Measurements from ENCODE around the gene OSBPL6. TPM values are rescaled to one million over a fixed set of nuclear protein-coding genes. Genes with fewer than 3 reads are reported as not detected.
"Not testable (repeated sequence)": the region's sequence is repeated elsewhere in the genome, so short reads cannot be mapped to it uniquely, and the experiment has no call there.

The OSBPL6 gene
- total RNA-seq, 1 experiment from 2014 or later = 11.6 TPM

- CTCF ChIA-PET = interaction anchor here (1.1 kb wide), 2 partner anchors 9 kb away, joined by 3 read pairs; no protein-coding TSS in a partner anchor
- H3K79me2 ChIP-seq (ENCODE audit: insufficient read depth, low read length); H3K27ac ChIP-seq (ENCODE audit: low read depth, low read length); BruUV-seq (replicated peaks); H3K9me3 ChIP-seq (ENCODE audit: control insufficient read depth in 1 of 2, insufficient read depth in 1 of 2, low read depth in 1 of 2, low read length in 2 of 2); RAD21 ChIA-PET (ENCODE audit: low non-redundant PET in 1 of 2, low total read pairs in 2 of 2, uncharacterized antibody in 2 of 2, unreplicated experiment in 2 of 2); intact Hi-C loops (cut with micrococcal nuclease); H2AFZ ChIP-seq (ENCODE audit: low read depth, low read length, poor library complexity, severe bottlenecking); ATAC-seq; H3K4me1 ChIP-seq (ENCODE audit: control insufficient read depth in 1 of 2, insufficient read depth in 2 of 2, low read length in 2 of 2); H3K36me3 ChIP-seq (ENCODE audit: control insufficient read depth in 1 of 2, insufficient read depth in 2 of 2, low read length in 2 of 2); H3K27me3 ChIP-seq (ENCODE audit: insufficient read depth, low read length); H3K9me2 ChIP-seq (ENCODE audit: insufficient read depth); H3K9ac ChIP-seq (ENCODE audit: low read length); POLR2A ChIA-PET; DNase-seq (ENCODE audit: low read depth, low spot score); H4K20me1 ChIP-seq (ENCODE audit: insufficient read depth); H3K4me2 ChIP-seq (ENCODE audit: low read length); H3K4me3 ChIP-seq (replicated peaks in 1 of 2; ENCODE audit: low read depth in 1 of 2, low read length in 2 of 2): not testable (repeated sequence)
Observed at GRCh38 chr2:178423746-178424145, 229.4 kb downstream of the OSBPL6 start.

GRCh38 chr2:178425255-178425827 lies 231.0 kb downstream of the OSBPL6 start:
- no peak overlapping the region for H3K4me2 ChIP-seq (ENCODE audit: low read length)
- H3K9me3 ChIP-seq (ENCODE audit: control insufficient read depth in 1 of 2, insufficient read depth in 1 of 2, low read depth in 1 of 2, low read length in 2 of 2) = no peaks in the 10 kb centered on the region
- no peak overlapping the region for H3K9ac ChIP-seq (ENCODE audit: low read length)
- no peak for TF ChIP-seq ZFX (IDR thresholded peaks at IDR 0.05)
- TF ChIP-seq, protein P1, sequence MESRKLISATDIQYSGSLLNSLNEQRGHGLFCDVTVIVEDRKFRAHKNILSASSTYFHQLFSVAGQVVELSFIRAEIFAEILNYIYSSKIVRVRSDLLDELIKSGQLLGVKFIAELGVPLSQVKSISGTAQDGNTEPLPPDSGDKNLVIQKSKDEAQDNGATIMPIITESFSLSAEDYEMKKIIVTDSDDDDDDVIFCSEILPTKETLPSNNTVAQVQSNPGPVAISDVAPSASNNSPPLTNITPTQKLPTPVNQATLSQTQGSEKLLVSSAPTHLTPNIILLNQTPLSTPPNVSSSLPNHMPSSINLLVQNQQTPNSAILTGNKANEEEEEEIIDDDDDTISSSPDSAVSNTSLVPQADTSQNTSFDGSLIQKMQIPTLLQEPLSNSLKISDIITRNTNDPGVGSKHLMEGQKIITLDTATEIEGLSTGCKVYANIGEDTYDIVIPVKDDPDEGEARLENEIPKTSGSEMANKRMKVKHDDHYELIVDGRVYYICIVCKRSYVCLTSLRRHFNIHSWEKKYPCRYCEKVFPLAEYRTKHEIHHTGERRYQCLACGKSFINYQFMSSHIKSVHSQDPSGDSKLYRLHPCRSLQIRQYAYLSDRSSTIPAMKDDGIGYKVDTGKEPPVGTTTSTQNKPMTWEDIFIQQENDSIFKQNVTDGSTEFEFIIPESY (IDR thresholded peaks at IDR 0.05; ENCODE audit: extremely low read depth, insufficient replicate concordance, low read length) = no peak
- no peak for TF ChIP-seq ATF3 (IDR thresholded peaks at IDR 0.05)
- TF ChIP-seq SP1 (IDR thresholded peaks at IDR 0.05; ENCODE audit: low read depth) = no peak
- no peak for TF ChIP-seq EZH2 (IDR thresholded peaks at IDR 0.05)
- no peak for TF ChIP-seq ELF1 (IDR thresholded peaks at IDR 0.05; ENCODE audit: borderline replicate concordance, low read depth)
- TF ChIP-seq JUND (IDR thresholded peaks at IDR 0.05) = no peak
- TF ChIP-seq EZH2phosphoT487 (IDR thresholded peaks at IDR 0.05; ENCODE audit: borderline replicate concordance) = no peak
- no peak for TF ChIP-seq POLR2A (IDR thresholded peaks at IDR 0.05; ENCODE audit: borderline replicate concordance, extremely low read depth, insufficient read depth, insufficient read length)
- no peak for TF ChIP-seq POLR2AphosphoS5 (IDR thresholded peaks at IDR 0.05; ENCODE audit: low read depth, low read length)
- no peak for TF ChIP-seq SIN3A (IDR thresholded peaks at IDR 0.05; ENCODE audit: low read depth)
- TF ChIP-seq RAD21 (IDR thresholded peaks at IDR 0.05; ENCODE audit: low read depth) = no peak
- TF ChIP-seq, protein P2, sequence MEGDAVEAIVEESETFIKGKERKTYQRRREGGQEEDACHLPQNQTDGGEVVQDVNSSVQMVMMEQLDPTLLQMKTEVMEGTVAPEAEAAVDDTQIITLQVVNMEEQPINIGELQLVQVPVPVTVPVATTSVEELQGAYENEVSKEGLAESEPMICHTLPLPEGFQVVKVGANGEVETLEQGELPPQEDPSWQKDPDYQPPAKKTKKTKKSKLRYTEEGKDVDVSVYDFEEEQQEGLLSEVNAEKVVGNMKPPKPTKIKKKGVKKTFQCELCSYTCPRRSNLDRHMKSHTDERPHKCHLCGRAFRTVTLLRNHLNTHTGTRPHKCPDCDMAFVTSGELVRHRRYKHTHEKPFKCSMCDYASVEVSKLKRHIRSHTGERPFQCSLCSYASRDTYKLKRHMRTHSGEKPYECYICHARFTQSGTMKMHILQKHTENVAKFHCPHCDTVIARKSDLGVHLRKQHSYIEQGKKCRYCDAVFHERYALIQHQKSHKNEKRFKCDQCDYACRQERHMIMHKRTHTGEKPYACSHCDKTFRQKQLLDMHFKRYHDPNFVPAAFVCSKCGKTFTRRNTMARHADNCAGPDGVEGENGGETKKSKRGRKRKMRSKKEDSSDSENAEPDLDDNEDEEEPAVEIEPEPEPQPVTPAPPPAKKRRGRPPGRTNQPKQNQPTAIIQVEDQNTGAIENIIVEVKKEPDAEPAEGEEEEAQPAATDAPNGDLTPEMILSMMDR (IDR thresholded peaks at IDR 0.05 in 2 of 3, conservative IDR thresholded peaks at IDR 0.05 in 1 of 3; ENCODE audit: borderline replicate concordance in 1 of 3, insufficient read depth in 1 of 3, low read depth in 2 of 3, low read length in 2 of 3) = no peak
- TF ChIP-seq, protein P3, sequence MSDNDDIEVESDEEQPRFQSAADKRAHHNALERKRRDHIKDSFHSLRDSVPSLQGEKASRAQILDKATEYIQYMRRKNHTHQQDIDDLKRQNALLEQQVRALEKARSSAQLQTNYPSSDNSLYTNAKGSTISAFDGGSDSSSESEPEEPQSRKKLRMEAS (IDR thresholded peaks at IDR 0.05) = no peak
- no peak for TF ChIP-seq YY1 (IDR thresholded peaks at IDR 0.05; ENCODE audit: extremely low read depth, insufficient replicate concordance, low read depth, low read length)
- ChIA-PET POLR2A (interaction anchor here (1.6 kb wide), 1 partner anchor 26 kb away, joined by 4 read pairs; the partner anchor contains the start of genes PJVK and PRKRA), RAD21 (ENCODE audit: low non-redundant PET in 1 of 2, low total read pairs in 2 of 2, uncharacterized antibody in 2 of 2, unreplicated experiment in 2 of 2) (no interaction called here), CTCF (interaction anchor here (1.0 kb wide), 1 partner anchor 11 kb away, joined by 3 read pairs; no protein-coding TSS in a partner anchor)
- no peaks in the 10 kb centered on the region for H4K20me1 ChIP-seq (ENCODE audit: insufficient read depth)
- BruUV-seq (replicated peaks) = no TSS peak
- DNase-seq (ENCODE audit: low read depth, low spot score) (no peak), ATAC-seq (no peak)
- no peak overlapping the region for H2AFZ ChIP-seq (ENCODE audit: low read depth, low read length, poor library complexity, severe bottlenecking)
- H3K9me2 ChIP-seq (ENCODE audit: insufficient read depth) = no peaks in the 10 kb centered on the region
- H3K79me2 ChIP-seq (ENCODE audit: insufficient read depth, low read length) = no peaks in the 10 kb centered on the region
- H3K4me3 ChIP-seq (replicated peaks in 1 of 2; ENCODE audit: low read depth in 1 of 2, low read length in 2 of 2) = no peak overlapping the region
- intact Hi-C loops (cut with micrococcal nuclease) = no loop called here
- no peaks in the 10 kb centered on the region for H3K27me3 ChIP-seq (ENCODE audit: insufficient read depth, low read length)
- peaks cover 0 to 5% of the 10 kb centered on the region in 2 experiments; a peak in 1 of 4 replicates for H3K4me1 ChIP-seq (ENCODE audit: control insufficient read depth in 1 of 2, insufficient read depth in 2 of 2, low read length in 2 of 2)
- H3K27ac ChIP-seq (ENCODE audit: low read depth, low read length) = no peak overlapping the region
- H3K36me3 ChIP-seq (ENCODE audit: control insufficient read depth in 1 of 2, insufficient read depth in 2 of 2, low read length in 2 of 2) = peaks cover 3 to 4% of the 10 kb centered on the region in 2 experiments; a peak in 1 of 4 replicates

Measured in HCT116 (cell line).